Spleen (tissue), 11 donors: ENCODE data around the gene PCNX1. TPM values are rescaled to one million over a fixed set of nuclear protein-coding genes. Genes with fewer than 3 reads are reported as not detected.
A peak's percentile ranks its signal among the peaks of the same experiment; 100 is the strongest.

Experiments
- DNase-seq: peaks from one replicate; pipeline ENCODE4 v3.0.0-alpha.2; 2020
- H3K27ac ChIP-seq, 8 donors: fragments of 200-600 bp; sonication (generic) in 7 of 8; 1 replicate in 4 of 8; 2 replicates in 4 of 8; pipeline versions ENCODE4 v1.5.0 to v1.8.0; 2016 to 2021; ENCODE audit warnings: inconsistent platforms in 4 of 8, mild to moderate bottlenecking in 4 of 8, moderate library complexity in 1 of 8
- H3K27me3 ChIP-seq, 7 donors: fragments of 200-600 bp; sonication (generic) in 6 of 7; replicated peaks in 1 of 7; 1 replicate in 4 of 7; 2 replicates in 3 of 7; pipeline versions ENCODE4 v1.5.0 to v1.8.0; 2016 to 2021; ENCODE audit warnings: inconsistent platforms in 3 of 7, mild to moderate bottlenecking in 1 of 7
- H3K36me3 ChIP-seq, 6 donors: fragments of 200-600 bp; sonication (generic) in 5 of 6; 1 replicate in 4 of 6; 2 replicates in 2 of 6; pipeline versions ENCODE4 v1.5.0 to v1.8.0; 2016 to 2021; ENCODE audit warnings: inconsistent platforms in 2 of 6
- H3K4me1 ChIP-seq, 6 donors: fragments of 200-600 bp; sonication (generic) in 5 of 6; 1 replicate in 3 of 6; 2 replicates in 3 of 6; pipeline versions ENCODE4 v1.5.0 to v1.8.0; 2016 to 2021; ENCODE audit warnings: inconsistent platforms in 3 of 6
- H3K4me3 ChIP-seq, 8 donors: fragments of 200-600 bp; sonication (generic) in 7 of 8; 1 replicate in 4 of 8; 2 replicates in 4 of 8; pipeline versions ENCODE4 v1.5.0 to v1.8.0; 2016 to 2021; ENCODE audit warnings: inconsistent platforms in 4 of 8, mild to moderate bottlenecking in 4 of 8, moderate library complexity in 2 of 8
- H3K9me3 ChIP-seq, 8 donors: fragments of 200-600 bp; sonication (generic) in 7 of 8; 1 replicate in 4 of 8; 2 replicates in 4 of 8; pipeline versions ENCODE4 v1.5.0 to v1.8.0; 2016 to 2021; ENCODE audit warnings: inconsistent platforms in 4 of 8
- CTCF ChIP-seq, 11 experiments: fragments of 200-600 bp in 7 of 11; fragments of 450-650 bp in 4 of 11; sonication (generic) in 4 of 11; IDR thresholded peaks in 8 of 11; conservative IDR thresholded peaks in 3 of 11; 1 replicate in 7 of 11; 2 replicates in 4 of 11; pipeline versions ENCODE4 v1.4.0 to v1.8.0; 2016 to 2021; ENCODE audit warnings: antibody characterized with exemption in 11 of 11, inconsistent platforms in 4 of 11, mild to moderate bottlenecking in 1 of 11
- POLR2A ChIP-seq, 3 donors: fragments of 450-650 bp; IDR thresholded peaks; one replicate each; pipeline ENCODE4 v1.5.1; 2017; ENCODE audit warnings: antibody characterized with exemption in 3 of 3, mild to moderate bottlenecking in 1 of 3
- POLR2AphosphoS5 ChIP-seq, 3 donors: sonication (generic); formaldehyde crosslinking; IDR thresholded peaks; one replicate each; pipeline ENCODE4 v1.5.1; 2017; ENCODE audit warnings: antibody characterized with exemption in 3 of 3
- WGBS, 5 donors: extraction: QIAGEN DNeasy Blood & Tissue Kit in 3 of 5; methylation state at CpG; one replicate each; pipeline versions ENCODE4 v1.1.5 to v1.1.7; 2013 to 2018; 5-methylcytosine and 5-hydroxymethylcytosine counted together
- intact Hi-C: fragments of 100-400 bp; cut with DNase I; formaldehyde crosslinking; loops from one replicate; pipeline ENCODE4 v1.15.0; 2023; ENCODE audit warnings: low total_unique reads
- polyA plus RNA-seq, 3 donors: library from polyadenylated mRNA; stranded (reverse); fragments of 200-250 nt; gene quantifications; one replicate each; pipeline ENCODE4 v1.2.1, GENCODE V29; 2013
- total RNA-seq, 7 donors: library from RNA; depleted of rRNA in 3 of 7; stranded (reverse); fragments of >200 nt in 3 of 7; fragmentation: NEBNext Ultra II Directional in 4 of 7; extraction: Animal tissue kit (Norgen Biotek cat#: 25700) in 4 of 7; gene quantifications; one replicate each; pipeline versions ENCODE4 v1.1.0 to v1.2.1, GENCODE V29; 2016 to 2021
- donor health status: healthy with polysubstance abuse.
- donor health status: DM: no; HTN: no; CAD: no; lungs with moderate emphysema.
- donor health status: DM: no; HTN: no; CAD: no.
- donor health status: Bipolar disorder and iron deficiency.
- donor health status: healthy.
- donor health status: DM: no; HTN: no; CAD: no.
- donor health status: DM: yes; HTN: yes; CAD: no.

PCNX1 gene
- total and polyA plus RNA-seq, 10 donors: 4.0 to 149 (median 100) TPM

- Histone ChIP-seq H3K9me3 (no peaks in the 10 kb centered on the region), H3K27me3 (no peaks in the 10 kb centered on the region), H3K4me3 (no peak overlapping the region), H3K27ac (peak overlapping the region in 1 of 8 donors; percentile 7), H3K36me3 (peaks cover 0 to 9% (median 0%) of the 10 kb centered on the region in 6 donors), H3K4me1 (peaks cover 24 to 99% (median 67%) of the 10 kb centered on the region in 6 donors)
- intact Hi-C loops: no loop called here
- no peak for DNase-seq
- TF ChIP-seq POLR2AphosphoS5 (IDR thresholded peaks at IDR 0.05) (no peak), POLR2A (IDR thresholded peaks at IDR 0.05) (no peak), CTCF (IDR thresholded peaks at IDR 0.05 in 8 of 11, conservative IDR thresholded peaks at IDR 0.05 in 3 of 11) (no peak)
- WGBS, 5 donors: 85 to 93% (median 85%) methylated on average over 7 of the region's 7 CpGs
Observed at GRCh38 chr14:70916300-70916699, 9.0 kb downstream of the PCNX1 start.

GRCh38 chr14:70916799-70917198 is 9.5 kb downstream of the PCNX1 start:
- intact Hi-C loops: no loop called here

GRCh38 chr14:70917633-70918032 is 10.4 kb downstream of the PCNX1 start:
- no peak for DNase-seq
- whole genome bisulfite sequencing, 5 donors: 61 to 88% (median 64%) methylated on average over 1 of the region's 1 CpG
- peaks cover 0 to 9% (median 0%) of the 10 kb centered on the region in 6 donors for H3K36me3 ChIP-seq
- TF ChIP-seq POLR2A (IDR thresholded peaks at IDR 0.05): no peak
- no peak for TF ChIP-seq CTCF (IDR thresholded peaks at IDR 0.05 in 8 of 11, conservative IDR thresholded peaks at IDR 0.05 in 3 of 11)
- TF ChIP-seq POLR2AphosphoS5 (IDR thresholded peaks at IDR 0.05): no peak
- H3K9me3 ChIP-seq: no peaks in the 10 kb centered on the region
- intact Hi-C loops: no loop called here
- H3K4me3 ChIP-seq: no peak overlapping the region
- H3K27ac ChIP-seq: peak overlapping the region in 2 of 8 donors; percentile 21 to 28
- H3K27me3 ChIP-seq: no peaks in the 10 kb centered on the region
- peaks cover 24 to 99% (median 65%) of the 10 kb centered on the region in 6 donors for H3K4me1 ChIP-seq

More at GRCh38 chr14:70916799-70917198, 9.5 kb downstream of the PCNX1 start:
- H3K36me3 ChIP-seq: peaks cover 0 to 9% (median 0%) of the 10 kb centered on the region in 6 donors
- no peaks in the 10 kb centered on the region for H3K27me3 ChIP-seq
- no peak overlapping the region for H3K4me3 ChIP-seq
- peaks cover 24 to 99% (median 67%) of the 10 kb centered on the region in 6 donors for H3K4me1 ChIP-seq
- no peak for DNase-seq
- H3K9me3 ChIP-seq: no peaks in the 10 kb centered on the region
- H3K27ac ChIP-seq: peak overlapping the region in 2 of 8 donors; percentile 1 to 7
- WGBS, 5 donors: 66 to 89% (median 77%) methylated on average over 4 of the region's 4 CpGs
- TF ChIP-seq CTCF (IDR thresholded peaks at IDR 0.05 in 8 of 11, conservative IDR thresholded peaks at IDR 0.05 in 3 of 11): no peak
- no peak for TF ChIP-seq POLR2A (IDR thresholded peaks at IDR 0.05)
- TF ChIP-seq POLR2AphosphoS5 (IDR thresholded peaks at IDR 0.05): no peak

GRCh38 chr14:70919774-70920173 is 12.5 kb downstream of the PCNX1 start:
- intact Hi-C loops: no loop called here
- no peak for DNase-seq
- Histone ChIP-seq H3K4me3 (no peak overlapping the region), H3K27me3 (no peaks in the 10 kb centered on the region), H3K36me3 (peaks cover 0 to 9% (median 0%) of the 10 kb centered on the region in 6 donors), H3K4me1 (peaks cover 28 to 100% (median 81%) of the 10 kb centered on the region in 6 donors), H3K27ac (peak overlapping the region in 3 of 8 donors; percentile 28 to 52 (median 35)), H3K9me3 (no peaks in the 10 kb centered on the region)
- WGBS, 5 donors: 3 to 7% (median 6%) methylated on average over 3 of the region's 3 CpGs
- TF ChIP-seq CTCF (IDR thresholded peaks at IDR 0.05 in 8 of 11, conservative IDR thresholded peaks at IDR 0.05 in 3 of 11) (no peak), POLR2A (IDR thresholded peaks at IDR 0.05) (no peak), POLR2AphosphoS5 (IDR thresholded peaks at IDR 0.05) (no peak)
